Stomach (tissue), 4 donors: Measurements from ENCODE around the gene DUSP28.

ENCODE experiments used
- EP300 ChIP-seq: sonication (generic); formaldehyde crosslinking; IDR thresholded peaks from one replicate; pipeline ENCODE4 v1.6.1; 2017; ENCODE audit warnings: antibody characterized with exemption
- POLR2A ChIP-seq, 4 donors: fragments of 450-650 bp; IDR thresholded peaks; one replicate each; pipeline ENCODE4 v1.6.1; 2016; ENCODE audit warnings: antibody characterized with exemption in 4 of 4, control low read depth in 2 of 4, mild to moderate bottlenecking in 1 of 4, moderate library complexity in 1 of 4

DNA sequence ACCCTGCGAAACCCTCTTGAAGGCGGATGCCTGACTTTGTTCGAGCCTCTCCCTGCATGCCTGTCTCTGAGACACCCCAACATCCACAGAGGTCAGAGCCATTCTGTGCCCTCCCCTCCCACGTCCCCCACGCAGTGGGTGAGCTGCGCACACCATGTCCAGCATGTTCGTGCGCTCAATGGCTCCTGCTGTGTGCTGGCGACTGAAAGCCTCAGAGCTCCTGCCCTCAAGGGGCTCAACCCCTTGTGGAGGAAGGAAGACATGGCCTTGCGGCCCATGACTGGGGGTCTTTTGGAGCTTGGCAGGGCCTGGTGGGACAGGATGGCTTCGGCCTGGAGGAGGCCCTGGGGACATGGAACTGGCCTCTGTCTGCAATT is 48.1 kb upstream of the DUSP28 start:
- TF ChIP-seq EP300 (no peak), POLR2A (IDR thresholded peaks at IDR 0.05) (no peak)
